GM21717 (cell line): ENCODE results near the gene ATAT1.
"Not testable (repeated sequence)": the region's sequence is repeated elsewhere in the genome, so short reads cannot be mapped to it uniquely, and the experiment has no call there.

Source experiments
- ATAC-seq: cut with Tn5 transposase; IDR thresholded peaks from one replicate; pipeline ENCODE4 v1.9.1; 2021; ENCODE audit warnings: mild to moderate bottlenecking, moderate library complexity; ENCODE audit not compliant: unreplicated experiment

ATAT1 gene

GRCh38 chr6:30626484-30627366 is at the start of gene ATAT1:
TSS of gene ATAT1 (plus strand) at chr6:30626874.
- ATAC-seq, result peak; percentile 75

- ATAC-seq, result no peak
Observed at GRCh38 chr6:30578051-30578450, 48.6 kb upstream of the ATAT1 start.

GRCh38 chr6:30583921-30584320 is 42.8 kb upstream of the ATAT1 start:
- no peak for ATAC-seq

- ATAC-seq, result no peak
Observed at GRCh38 chr6:30589754-30590358, 36.8 kb upstream of the ATAT1 start.

- ATAC-seq, result no peak
Observed at GRCh38 chr6:30590509-30590908, 36.2 kb upstream of the ATAT1 start.

GRCh38 chr6:30591008-30591407 is 35.7 kb upstream of the ATAT1 start:
- ATAC-seq, result no peak

- ATAC-seq, result no peak
Observed at GRCh38 chr6:30592287-30592686, 34.4 kb upstream of the ATAT1 start.

GRCh38 chr6:30597315-30598144 is 29.1 kb upstream of the ATAT1 start:
- ATAC-seq, result not testable (repeated sequence)

- ATAC-seq, result no peak
Observed at GRCh38 chr6:30598912-30599624, 27.6 kb upstream of the ATAT1 start.

- ATAC-seq, result no peak
Observed at GRCh38 chr6:30599625-30600324, 26.9 kb upstream of the ATAT1 start.

- ATAC-seq, result no peak
Observed at GRCh38 chr6:30600451-30600961, 26.2 kb upstream of the ATAT1 start.

GRCh38 chr6:30601436-30601814 is 25.2 kb upstream of the ATAT1 start:
- no peak for ATAC-seq

GRCh38 chr6:30601815-30602641 is 24.6 kb upstream of the ATAT1 start:
- no peak for ATAC-seq

- no peak for ATAC-seq
Observed at GRCh38 chr6:30603961-30604360, 22.7 kb upstream of the ATAT1 start.

GRCh38 chr6:30610065-30610464 is 16.6 kb upstream of the ATAT1 start:
- no peak for ATAC-seq

GRCh38 chr6:30611150-30611855 is 15.4 kb upstream of the ATAT1 start:
- no peak for ATAC-seq

- ATAC-seq, result no peak
Observed at GRCh38 chr6:30611856-30612194, 14.8 kb upstream of the ATAT1 start.

- no peak for ATAC-seq
Observed at GRCh38 chr6:30612213-30612612, 14.5 kb upstream of the ATAT1 start.
